Upper lobe of left lung (tissue), 6 donors: ENCODE results near the gene GFER. TPM values are rescaled to one million over a fixed set of nuclear protein-coding genes. Genes with fewer than 3 reads are reported as not detected.
"Not testable (repeated sequence)": the region's sequence is repeated elsewhere in the genome, so short reads cannot be mapped to it uniquely, and the experiment has no call there.

Experiments
- ATAC-seq, 2 donors: fragments of 200-7000 bp; cut with Tn5 transposase; one replicate each; pipeline ENCODE4 v1.9.1; 2022; ENCODE audit warnings: mild to moderate bottlenecking in 2 of 2, moderate library complexity in 2 of 2; ENCODE audit not compliant: low FRiP score in 2 of 2
- DNase-seq, 2 donors: peaks; one replicate each; pipeline ENCODE4 v3.0.0-alpha.2; 2019 to 2020
- H3K27ac ChIP-seq, 4 donors: fragments of 200-600 bp; sonication (generic); one replicate each; pipeline ENCODE4 v1.5.1; 2016 to 2019
- H3K27me3 ChIP-seq, 4 donors: fragments of 200-600 bp; sonication (generic); one replicate each; pipeline ENCODE4 v1.5.1; 2017 to 2019
- H3K36me3 ChIP-seq, 4 donors: fragments of 200-600 bp; sonication (generic); one replicate each; pipeline ENCODE4 v1.5.1; 2016 to 2019
- H3K4me1 ChIP-seq, 4 donors: fragments of 200-600 bp; sonication (generic); one replicate each; pipeline ENCODE4 v1.5.1; 2018 to 2019
- H3K4me3 ChIP-seq, 4 donors: fragments of 200-600 bp; sonication (generic); one replicate each; pipeline ENCODE4 v1.5.1; 2017 to 2019; ENCODE audit warnings: mild to moderate bottlenecking in 2 of 4, moderate library complexity in 1 of 4
- H3K9me3 ChIP-seq, 4 donors: fragments of 200-600 bp; sonication (generic); one replicate each; pipeline ENCODE4 v1.5.1; 2018 to 2019
- EP300 ChIP-seq, 4 donors: sonication (generic); formaldehyde crosslinking; IDR thresholded peaks; one replicate each; pipeline ENCODE4 v1.5.1; 2017; ENCODE audit warnings: antibody characterized with exemption in 4 of 4, control low read depth in 2 of 4
- POLR2A ChIP-seq, 4 donors: fragments of 450-650 bp; IDR thresholded peaks; one replicate each; pipeline ENCODE4 v1.5.1; 2016 to 2017; ENCODE audit warnings: antibody characterized with exemption in 4 of 4, mild to moderate bottlenecking in 2 of 4
- POLR2AphosphoS5 ChIP-seq, 2 donors: sonication (generic); formaldehyde crosslinking; IDR thresholded peaks; one replicate each; pipeline ENCODE4 v1.5.1; 2017; ENCODE audit warnings: antibody characterized with exemption in 2 of 2
- WGBS, 2 donors: methylation state at CpG; one replicate each; pipeline ENCODE4 v1.1.5; 2017 to 2018; 5-methylcytosine and 5-hydroxymethylcytosine counted together
- total RNA-seq, 6 donors: library from RNA; depleted of rRNA in 4 of 6; stranded (reverse); fragments of >200 nt in 4 of 6; gene quantifications; one replicate each; pipeline versions ENCODE4 v1.1.0 to v1.2.1, GENCODE V29; 2016 to 2021
- TF ChIP-seq, protein P1 (sequence below), 6 experiments: fragments of 450-650 bp in 4 of 6; fragments of 200-600 bp in 2 of 6; sonication (generic) in 2 of 6; IDR thresholded peaks; one replicate each; pipeline ENCODE4 v1.5.1; 2016 to 2019; ENCODE audit warnings: antibody characterized with exemption in 6 of 6
- donor health status: DM: no; HTN: no; CAD: no; lungs with moderate emphysema.
- donor health status: DM: no; HTN: yes; CAD: no; lungs with severe emphysema.

GFER gene
- 10 to 100 TPM in 5 of 6 donors, 1 to 10 TPM in 1; 5.2 to 40.3 (median 24.7) TPM for total RNA-seq

GRCh38 chr16:1983544-1984346 is at the start of gene GFER:
Gene GFER (plus strand): TSS chr16:1984193. CDS start chr16:1984219, 26 bp downstream.
- H3K9me3 ChIP-seq = no peaks in the 10 kb centered on the region
- DNase-seq = peak; percentile 92 to 98
- peak within 1 kb of the TSS; percentile 80 to 88 (median 86) for H3K27ac ChIP-seq
- H3K4me3 ChIP-seq = peak within 1 kb of the TSS; percentile 84 to 96 (median 88)
- ATAC-seq = peak; percentile 91 to 97
- peak in 2 of 4 donors; percentile 65 to 79 for TF ChIP-seq POLR2A (IDR thresholded peaks at IDR 0.05)
- TF ChIP-seq, protein P1, sequence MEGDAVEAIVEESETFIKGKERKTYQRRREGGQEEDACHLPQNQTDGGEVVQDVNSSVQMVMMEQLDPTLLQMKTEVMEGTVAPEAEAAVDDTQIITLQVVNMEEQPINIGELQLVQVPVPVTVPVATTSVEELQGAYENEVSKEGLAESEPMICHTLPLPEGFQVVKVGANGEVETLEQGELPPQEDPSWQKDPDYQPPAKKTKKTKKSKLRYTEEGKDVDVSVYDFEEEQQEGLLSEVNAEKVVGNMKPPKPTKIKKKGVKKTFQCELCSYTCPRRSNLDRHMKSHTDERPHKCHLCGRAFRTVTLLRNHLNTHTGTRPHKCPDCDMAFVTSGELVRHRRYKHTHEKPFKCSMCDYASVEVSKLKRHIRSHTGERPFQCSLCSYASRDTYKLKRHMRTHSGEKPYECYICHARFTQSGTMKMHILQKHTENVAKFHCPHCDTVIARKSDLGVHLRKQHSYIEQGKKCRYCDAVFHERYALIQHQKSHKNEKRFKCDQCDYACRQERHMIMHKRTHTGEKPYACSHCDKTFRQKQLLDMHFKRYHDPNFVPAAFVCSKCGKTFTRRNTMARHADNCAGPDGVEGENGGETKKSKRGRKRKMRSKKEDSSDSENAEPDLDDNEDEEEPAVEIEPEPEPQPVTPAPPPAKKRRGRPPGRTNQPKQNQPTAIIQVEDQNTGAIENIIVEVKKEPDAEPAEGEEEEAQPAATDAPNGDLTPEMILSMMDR (IDR thresholded peaks at IDR 0.05) = peak in 5 of 6 experiments; percentile 21 to 60 (median 53)
- peak in 1 of 2 donors; percentile 70 for TF ChIP-seq POLR2AphosphoS5 (IDR thresholded peaks at IDR 0.05)
- TF ChIP-seq EP300 (IDR thresholded peaks at IDR 0.05) = no peak
- peaks cover 15 to 51% (median 27%) of the 10 kb centered on the region in 4 donors for H3K4me1 ChIP-seq
- peaks cover 0 to 22% (median 17%) of the 10 kb centered on the region in 4 donors for H3K36me3 ChIP-seq
- 2% methylated on average over 30 of the region's 109 CpGs; no CpG with 5 or more reads in 1 of the 2 donors for WGBS, 2 donors
- H3K27me3 ChIP-seq = peaks cover 0 to 24% (median 10%) of the 10 kb centered on the region in 4 donors

- H3K27me3 ChIP-seq = no peaks in the 10 kb centered on the region
- WGBS, 2 donors = 96 to 97% methylated on average over 11 of the region's 11 CpGs
- no peak for DNase-seq
- peak overlapping the region in 1 of 4 donors; percentile 94 for H3K27ac ChIP-seq
- ATAC-seq = no peak
- H3K9me3 ChIP-seq = no peaks in the 10 kb centered on the region
- no peak overlapping the region for H3K4me3 ChIP-seq
- peaks cover 3 to 44% (median 37%) of the 10 kb centered on the region in 4 donors for H3K36me3 ChIP-seq
- TF ChIP-seq EP300 (IDR thresholded peaks at IDR 0.05) (no peak), POLR2AphosphoS5 (IDR thresholded peaks at IDR 0.05) (no peak), POLR2A (IDR thresholded peaks at IDR 0.05) (no peak)
- TF ChIP-seq, protein P1 (IDR thresholded peaks at IDR 0.05) = no peak
- H3K4me1 ChIP-seq = peaks cover 5 to 10% (median 8%) of the 10 kb centered on the region in 4 donors
Measured at GRCh38 chr16:1936945-1937479, 47.0 kb upstream of the GFER start.

DNA sequence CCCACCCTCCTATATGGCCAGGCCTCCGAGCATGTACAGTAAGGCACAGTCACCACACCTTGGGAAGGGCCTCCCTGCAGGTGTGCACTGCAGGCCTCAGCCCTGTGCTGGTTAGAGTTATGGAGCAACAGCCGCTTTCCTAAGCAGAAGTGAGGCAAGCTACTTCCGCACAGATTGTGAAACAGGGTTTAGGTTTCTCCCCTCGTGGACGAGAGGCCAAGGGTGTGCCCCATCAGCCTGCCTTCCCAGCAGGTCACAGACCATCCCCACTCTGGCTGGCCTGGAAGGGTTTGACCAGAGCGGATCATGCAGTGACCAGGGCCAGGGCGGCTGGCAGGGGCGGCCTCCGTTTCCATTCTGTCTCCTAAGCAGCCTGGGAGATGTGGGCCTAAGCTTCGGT is 45.7 kb upstream of the GFER start:
- 72 to 83% methylated on average over 7 to 10 of the region's 10 CpGs for WGBS, 2 donors
- H3K27ac ChIP-seq = peak overlapping the region; percentile 40 to 94 (median 73)
- peaks cover 3 to 44% (median 37%) of the 10 kb centered on the region in 4 donors for H3K36me3 ChIP-seq
- no peaks in the 10 kb centered on the region for H3K27me3 ChIP-seq
- H3K9me3 ChIP-seq = no peaks in the 10 kb centered on the region
- H3K4me1 ChIP-seq = peaks cover 9 to 16% (median 15%) of the 10 kb centered on the region in 4 donors
- ATAC-seq = peak in 1 of 2 donors; percentile 25
- H3K4me3 ChIP-seq = peak overlapping the region in 1 of 4 donors; percentile 14
- TF ChIP-seq POLR2A (IDR thresholded peaks at IDR 0.05) (no peak), POLR2AphosphoS5 (IDR thresholded peaks at IDR 0.05) (peak; percentile 67 to 68), EP300 (IDR thresholded peaks at IDR 0.05) (no peak)
- DNase-seq = peak in 1 of 2 donors; percentile 73

DNA sequence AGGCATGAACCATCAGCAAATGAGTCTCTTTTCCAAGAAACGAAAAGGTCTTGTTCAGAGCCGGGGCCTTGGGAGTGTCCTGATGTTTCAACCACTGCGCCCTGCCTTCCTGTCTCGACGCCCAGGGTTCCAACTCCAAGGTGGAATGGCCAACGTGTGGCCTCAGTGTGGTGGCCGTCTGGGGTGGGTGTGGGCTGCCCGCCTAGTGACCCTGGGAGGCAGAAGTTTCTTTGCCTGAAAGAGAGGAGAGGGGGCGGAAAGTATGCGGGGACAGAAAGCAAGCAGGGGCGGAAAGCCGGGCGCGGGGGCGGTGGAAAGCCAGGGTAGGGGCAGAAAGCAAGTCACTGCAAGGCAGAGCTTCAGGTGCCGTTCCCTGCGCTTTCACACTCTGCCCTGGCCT is 45.1 kb upstream of the GFER start:
- TF ChIP-seq EP300 (IDR thresholded peaks at IDR 0.05) = no peak
- TF ChIP-seq POLR2A (IDR thresholded peaks at IDR 0.05) = no peak
- TF ChIP-seq POLR2AphosphoS5 (IDR thresholded peaks at IDR 0.05) = no peak
- TF ChIP-seq, protein P1 (IDR thresholded peaks at IDR 0.05) = no peak

GRCh38 chr16:1939833-1940232 is 44.2 kb upstream of the GFER start:
- 92 to 96% methylated on average over 8 of the region's 8 CpGs for WGBS, 2 donors
- peak overlapping the region in 1 of 4 donors; percentile 94 for H3K27ac ChIP-seq
- H3K4me3 ChIP-seq, DNase-seq, ATAC-seq, H3K9me3 ChIP-seq, H3K27me3 ChIP-seq: not testable (repeated sequence)
- H3K4me1 ChIP-seq = peaks cover 13 to 23% (median 16%) of the 10 kb centered on the region in 4 donors
- peaks cover 3 to 44% (median 37%) of the 10 kb centered on the region in 4 donors for H3K36me3 ChIP-seq

More for the DNA sequence above, 45.1 kb upstream of the GFER start:
- H3K4me3 ChIP-seq = peak overlapping the region in 1 of 4 donors; percentile 14
- H3K4me1 ChIP-seq = peaks cover 13 to 20% (median 16%) of the 10 kb centered on the region in 4 donors
- 91% methylated on average over 15 to 16 of the region's 17 CpGs for WGBS, 2 donors
- no peaks in the 10 kb centered on the region for H3K9me3 ChIP-seq
- no peaks in the 10 kb centered on the region for H3K27me3 ChIP-seq
- peak overlapping the region; percentile 40 to 94 (median 73) for H3K27ac ChIP-seq
- H3K36me3 ChIP-seq = peaks cover 3 to 44% (median 37%) of the 10 kb centered on the region in 4 donors
- DNase-seq (peak in 1 of 2 donors; percentile 83), ATAC-seq (no peak)
